Right forelimb (tissue), 1 donor: ENCODE results near the gene SETDB1.

Experiments
- DNase-seq: peaks from one replicate; pipeline ENCODE4 v3.0.0-alpha.2; 2018

Gene SETDB1

GRCh38 chr1:151006327-151007052, 80.3 kb downstream of the SETDB1 start, which contains the start of gene MINDY1:
Gene MINDY1, minus strand, starts transcription at chr1:151006902. Its CDS starts 4,285 bp downstream, at chr1:151002617.
- DNase-seq = peak; percentile 81

GRCh38 chr1:151007853-151008243, 81.7 kb downstream of the SETDB1 start:
- DNase-seq = no peak

- DNase-seq = peak; percentile 97
Measured at GRCh38 chr1:151008244-151009205, 82.4 kb downstream of the SETDB1 start, which contains the start of gene PRUNE1. Gene PRUNE1, plus strand, starts transcription at chr1:151008449. Its CDS starts 184 bp downstream, at chr1:151008633.

GRCh38 chr1:151009206-151009587, 83.0 kb downstream of the SETDB1 start:
- no peak for DNase-seq

GRCh38 chr1:151009674-151010345, 83.6 kb downstream of the SETDB1 start:
- DNase-seq = no peak

GRCh38 chr1:151010346-151010726, 84.2 kb downstream of the SETDB1 start:
- DNase-seq = no peak

GRCh38 chr1:151011154-151011850, 85.1 kb downstream of the SETDB1 start:
- no peak for DNase-seq

- no peak for DNase-seq
Measured at GRCh38 chr1:151012684-151013471, 86.7 kb downstream of the SETDB1 start.

GRCh38 chr1:151013518-151013917, 87.4 kb downstream of the SETDB1 start:
- no peak for DNase-seq
